ENCODE measurements around the gene GGT5. TPM values are rescaled to one million over a fixed set of nuclear protein-coding genes. Genes with fewer than 3 reads are reported as not detected.
"Not testable (repeated sequence)": the region's sequence is repeated elsewhere in the genome, so short reads cannot be mapped to it uniquely, and the experiment has no call there.

The GGT5 gene
- total RNA-seq, 2 experiments from 2014 or later: not detected

- H3K36me3 ChIP-seq (ENCODE audit: insufficient read depth, low read length); H3K27me3 Mint-ChIP-seq; H3K4me3 ChIP-seq (ENCODE audit: low read length); DNase-seq; H3K27ac ChIP-seq (ENCODE audit: low read depth in 1 of 2, low read length in 2 of 2); H3K9me3 Mint-ChIP-seq; H3K27me3 ChIP-seq (ENCODE audit: control insufficient read depth in 1 of 2, insufficient read depth in 2 of 2, low read length in 2 of 2); ATAC-seq (ENCODE audit: poor library complexity); CTCF ChIA-PET; H3K9me3 ChIP-seq (ENCODE audit: control insufficient read depth in 1 of 2, insufficient read depth in 1 of 2, low read length in 2 of 2); POLR2A ChIA-PET; H3K36me3 Mint-ChIP-seq (ENCODE audit: low read depth); H3K27ac Mint-ChIP-seq; intact Hi-C loops (cut with DNase I, micrococcal nuclease): not testable (repeated sequence)
- H3K4me1 ChIP-seq (ENCODE audit: insufficient read depth, low read length): peaks cover 26% of the 10 kb centered on the region
- H3K4me3 Mint-ChIP-seq: peak overlapping the region; percentile 35
- peaks cover 58% of the 10 kb centered on the region for H3K4me1 Mint-ChIP-seq (ENCODE audit: low read depth)
- TF ChIP-seq CTCF (IDR thresholded peaks at IDR 0.05): peak; percentile 10
Observed at GRCh38 chr22:24274696-24275405, 30.0 kb upstream of the GGT5 start.

- CTCF ChIA-PET; H3K27ac Mint-ChIP-seq; POLR2A ChIA-PET; H3K36me3 ChIP-seq (ENCODE audit: insufficient read depth, low read length); intact Hi-C loops (cut with DNase I, micrococcal nuclease); DNase-seq; H3K27ac ChIP-seq (ENCODE audit: low read depth in 1 of 2, low read length in 2 of 2); H3K27me3 ChIP-seq (ENCODE audit: control insufficient read depth in 1 of 2, insufficient read depth in 2 of 2, low read length in 2 of 2); H3K36me3 Mint-ChIP-seq (ENCODE audit: low read depth); H3K9me3 ChIP-seq (ENCODE audit: control insufficient read depth in 1 of 2, insufficient read depth in 1 of 2, low read length in 2 of 2); ATAC-seq (ENCODE audit: poor library complexity); H3K9me3 Mint-ChIP-seq; H3K4me3 ChIP-seq (ENCODE audit: low read length); H3K27me3 Mint-ChIP-seq: not testable (repeated sequence)
- H3K4me1 Mint-ChIP-seq (ENCODE audit: low read depth): peaks cover 52% of the 10 kb centered on the region
- H3K4me1 ChIP-seq (ENCODE audit: insufficient read depth, low read length): peaks cover 21% of the 10 kb centered on the region
- peak overlapping the region; percentile 4 for H3K4me3 Mint-ChIP-seq
Observed at GRCh38 chr22:24273906-24274305, 29.0 kb upstream of the GGT5 start.

GRCh38 chr22:24273031-24273430 is 28.1 kb upstream of the GGT5 start:
- ATAC-seq (ENCODE audit: poor library complexity); H3K4me3 ChIP-seq (ENCODE audit: low read length): not testable (repeated sequence)

GRCh38 chr22:24271386-24271854 is 26.5 kb upstream of the GGT5 start:
- peaks cover 21% of the 10 kb centered on the region for H3K4me1 ChIP-seq (ENCODE audit: insufficient read depth, low read length)
- H3K9me3 ChIP-seq (ENCODE audit: control insufficient read depth in 1 of 2, insufficient read depth in 1 of 2, low read length in 2 of 2): no peaks in the 10 kb centered on the region
- Mint-ChIP-seq H3K27me3 (no peaks in the 10 kb centered on the region), H3K36me3 (ENCODE audit: low read depth) (no peaks in the 10 kb centered on the region), H3K27ac (peak overlapping the region; percentile 67), H3K4me1 (ENCODE audit: low read depth) (peaks cover 40% of the 10 kb centered on the region), H3K9me3 (no peaks in the 10 kb centered on the region), H3K4me3 (peak overlapping the region; percentile 89)
- no peak for ATAC-seq (ENCODE audit: poor library complexity)
- no peak for DNase-seq
- no peak for TF ChIP-seq CTCF (IDR thresholded peaks at IDR 0.05)
- H3K4me3 ChIP-seq (ENCODE audit: low read length): peak overlapping the region; percentile 93
- no peaks in the 10 kb centered on the region for H3K27me3 ChIP-seq (ENCODE audit: control insufficient read depth in 1 of 2, insufficient read depth in 2 of 2, low read length in 2 of 2)
- intact Hi-C loops (cut with DNase I, micrococcal nuclease): no loop called here
- ChIA-PET POLR2A (interaction anchor here (1.4 kb wide), 1 partner anchor 14 kb away, joined by 6 read pairs; no protein-coding TSS in a partner anchor), CTCF (interaction anchor here (1.5 kb wide), 2 partner anchors 30 to 151 kb away, joined by 3 to 5 read pairs; no protein-coding TSS in a partner anchor)
- H3K27ac ChIP-seq (ENCODE audit: low read depth in 1 of 2, low read length in 2 of 2): peak overlapping the region in 1 of 2 donors; percentile 79
- H3K36me3 ChIP-seq (ENCODE audit: insufficient read depth, low read length): no peaks in the 10 kb centered on the region

More at GRCh38 chr22:24273031-24273430, 28.1 kb upstream of the GGT5 start:
- H3K36me3 Mint-ChIP-seq (ENCODE audit: low read depth); H3K9me3 Mint-ChIP-seq; H3K9me3 ChIP-seq (ENCODE audit: control insufficient read depth in 1 of 2, insufficient read depth in 1 of 2, low read length in 2 of 2); POLR2A ChIA-PET; H3K27me3 ChIP-seq (ENCODE audit: control insufficient read depth in 1 of 2, insufficient read depth in 2 of 2, low read length in 2 of 2); DNase-seq; intact Hi-C loops (cut with DNase I, micrococcal nuclease); H3K27ac ChIP-seq (ENCODE audit: low read depth in 1 of 2, low read length in 2 of 2); H3K36me3 ChIP-seq (ENCODE audit: insufficient read depth, low read length); H3K27ac Mint-ChIP-seq; H3K27me3 Mint-ChIP-seq; CTCF ChIA-PET: not testable (repeated sequence)
- H3K4me1 ChIP-seq (ENCODE audit: insufficient read depth, low read length): peaks cover 21% of the 10 kb centered on the region
- Mint-ChIP-seq H3K4me3 (peak overlapping the region; percentile 49), H3K4me1 (ENCODE audit: low read depth) (peaks cover 48% of the 10 kb centered on the region)

Data from CD4-positive, alpha-beta T cell (primary cell).